H1 (cell line): ENCODE results near the gene EN2. TPM values are rescaled to one million over a fixed set of nuclear protein-coding genes. Genes with fewer than 3 reads are reported as not detected.

Experiments
- CTCF ChIA-PET: fragments of 300-600 bp; sonication (Branson Sonifier 250); formaldehyde crosslinking; loops from one replicate; lab custom pipeline; 2021; ENCODE audit not compliant: partially characterized antibody; lab: Charles Lee
- POLR2A ChIA-PET: fragments of 300-600 bp; sonication (Branson Sonifier 250); formaldehyde crosslinking; loops from one replicate; lab custom pipeline; 2021; ENCODE audit warnings: inconsistent platforms; ENCODE audit not compliant: partially characterized antibody; lab: Charles Lee
- DNase-seq, 2 experiments: peaks; one replicate each; pipeline versions ENCODE4 v3.0.0 to v3.0.0-alpha.2; 2010 to 2022; ENCODE audit warnings: low spot score in 2 of 2, low read depth in 1 of 2, mixed read lengths in 1 of 2
- FAIRE-seq: peaks from 2 replicates; lab custom pipeline; 2011; peaks lifted over from hg19 to GRCh38; lab: Jason Lieb, UNC
- H2AFZ ChIP-seq: 2 replicates; pipeline ENCODE4 v1.8.1; 2012; ENCODE audit warnings: low read length, inconsistent platforms
- H2AK5ac ChIP-seq: 2 replicates; pipeline ENCODE4 v1.6.1; 2013; ENCODE audit warnings: low read depth, low read length
- H2BK120ac ChIP-seq: replicated peaks from 2 replicates; pipeline ENCODE3; 2013; ENCODE audit warnings: low read depth, low read length, inconsistent platforms
- H2BK12ac ChIP-seq: 2 replicates; pipeline ENCODE4 v1.6.1; 2013; ENCODE audit warnings: low read depth, low read length
- H2BK15ac ChIP-seq: 2 replicates; pipeline ENCODE4 v1.6.1; 2013; ENCODE audit warnings: low read length
- H2BK20ac ChIP-seq: 2 replicates; pipeline ENCODE4 v1.6.1; 2013; ENCODE audit warnings: low read length
- H2BK5ac ChIP-seq: 2 replicates; pipeline ENCODE4 v1.6.1; 2013; ENCODE audit warnings: low read depth, low read length
- H3K14ac ChIP-seq: 2 replicates; pipeline ENCODE4 v1.6.1; 2013; ENCODE audit warnings: inconsistent platforms; ENCODE audit not compliant: insufficient read length
- H3K18ac ChIP-seq: 2 replicates; pipeline ENCODE4 v1.6.1; 2013; ENCODE audit warnings: low read length; ENCODE audit errors: extremely low read depth
- H3K23ac ChIP-seq: 2 replicates; pipeline ENCODE4 v1.6.1; 2013; ENCODE audit warnings: inconsistent platforms; ENCODE audit not compliant: insufficient read length
- H3K23me2 ChIP-seq: 2 replicates; pipeline ENCODE4 v1.6.1; 2013; ENCODE audit warnings: low read depth, low read length
- H3K27ac ChIP-seq: 2 replicates; pipeline ENCODE4 v1.6.1; 2011; ENCODE audit warnings: low read depth, low read length, inconsistent platforms
- H3K27me3 ChIP-seq, 4 experiments: replicated peaks in 1 of 4; 1 replicate in 1 of 4; 2 replicates in 3 of 4; pipeline versions ENCODE4 v1.6.1 to v1.8.1; 2011 to 2013; ENCODE audit warnings: low read length in 3 of 4, mild to moderate bottlenecking in 3 of 4, inconsistent platforms in 2 of 4, mixed read lengths in 2 of 4, moderate library complexity in 1 of 4; ENCODE audit not compliant: control insufficient read depth in 3 of 4, insufficient read depth in 3 of 4; ENCODE audit errors: extremely low read depth in 1 of 4
- H3K36me3 ChIP-seq, 4 experiments: 2 replicates each; pipeline versions ENCODE4 v1.6.1 to v1.8.1; 2011 to 2013; ENCODE audit warnings: mild to moderate bottlenecking in 4 of 4, low read length in 3 of 4, moderate library complexity in 2 of 4, control low read depth in 1 of 4, inconsistent platforms in 1 of 4; ENCODE audit not compliant: insufficient read depth in 4 of 4, control insufficient read depth in 2 of 4
- H3K4ac ChIP-seq: replicated peaks from 2 replicates; pipeline ENCODE3; 2013; ENCODE audit warnings: low read length, low read depth, mixed read lengths, inconsistent platforms; ENCODE audit not compliant: insufficient read length
- H3K4me1 ChIP-seq, 4 experiments: replicated peaks in 1 of 4; 1 replicate in 1 of 4; 2 replicates in 3 of 4; pipeline versions ENCODE4 v1.6.1 to v1.8.1; 2011 to 2013; ENCODE audit warnings: low read length in 3 of 4, inconsistent platforms in 2 of 4, mixed read lengths in 1 of 4; ENCODE audit not compliant: insufficient read depth in 4 of 4, control insufficient read depth in 3 of 4
- H3K4me2 ChIP-seq, 2 experiments: 2 replicates each; pipeline versions ENCODE4 v1.6.1 to v1.8.1; 2011 to 2013; ENCODE audit warnings: low read depth in 2 of 2, low read length in 2 of 2, control low read depth in 1 of 2, inconsistent platforms in 1 of 2, mild to moderate bottlenecking in 1 of 2; ENCODE audit not compliant: insufficient read depth in 1 of 2
- H3K4me3 ChIP-seq, 4 experiments: fragments of 200-600, 300-600 bp in 1 of 4; sonication (generic), shearing (Covaris generic), sonication (Bioruptor Twin) in 1 of 4; 2 replicates each; pipeline versions ENCODE4 v1.5.1 to v1.8.1; 2011 to 2016; ENCODE audit warnings: low read length in 4 of 4, low read depth in 3 of 4, control low read depth in 2 of 4, inconsistent platforms in 2 of 4, mild to moderate bottlenecking in 2 of 4, mixed read lengths in 1 of 4, moderate library complexity in 1 of 4; ENCODE audit not compliant: insufficient read depth in 2 of 4; ENCODE audit errors: extremely low read depth in 1 of 4
- H3K56ac ChIP-seq: replicated peaks from 2 replicates; pipeline ENCODE3; 2013; ENCODE audit warnings: low read depth, mild to moderate bottlenecking, mixed read lengths, low read length, inconsistent platforms; ENCODE audit not compliant: insufficient read length
- H3K79me1 ChIP-seq: 2 replicates; pipeline ENCODE4 v1.6.1; 2013; ENCODE audit warnings: low read depth, low read length, control low read depth
- H3K79me2 ChIP-seq, 2 experiments: 2 replicates each; pipeline versions ENCODE4 v1.6.1 to v1.8.1; 2012 to 2013; ENCODE audit warnings: low read length in 2 of 2, mild to moderate bottlenecking in 2 of 2, inconsistent platforms in 1 of 2; ENCODE audit not compliant: insufficient read depth in 2 of 2, control insufficient read depth in 1 of 2
- H3K9ac ChIP-seq, 4 experiments: replicated peaks in 1 of 4; 1 replicate in 1 of 4; 2 replicates in 3 of 4; pipeline versions ENCODE4 v1.6.1 to v1.8.1; 2011 to 2013; ENCODE audit warnings: low read depth in 3 of 4, low read length in 3 of 4, control low read depth in 2 of 4, mild to moderate bottlenecking in 2 of 4, moderate library complexity in 2 of 4, inconsistent platforms in 1 of 4; ENCODE audit errors: extremely low read depth in 1 of 4
- H3K9me3 ChIP-seq, 2 experiments: 2 replicates each; pipeline versions ENCODE4 v1.6.1 to v1.8.1; 2012 to 2013; ENCODE audit warnings: mild to moderate bottlenecking in 2 of 2, moderate library complexity in 2 of 2, control low read depth in 1 of 2, inconsistent platforms in 1 of 2, low read depth in 1 of 2, low read length in 1 of 2, mixed read lengths in 1 of 2; ENCODE audit not compliant: insufficient read depth in 2 of 2
- H4K20me1 ChIP-seq, 2 experiments: replicated peaks in 1 of 2; 2 replicates each; pipeline versions ENCODE3 to v1.8.1; 2011 to 2013; ENCODE audit warnings: inconsistent platforms in 2 of 2, low read length in 2 of 2, mild to moderate bottlenecking in 1 of 2; ENCODE audit not compliant: insufficient read depth in 2 of 2, control insufficient read depth in 1 of 2
- H4K5ac ChIP-seq: 2 replicates; pipeline ENCODE4 v1.6.1; 2013; ENCODE audit warnings: low read length, low read depth, mixed read lengths, inconsistent platforms; ENCODE audit not compliant: insufficient read length
- H4K8ac ChIP-seq: 2 replicates; pipeline ENCODE4 v1.8.0; 2013; ENCODE audit warnings: mild to moderate bottlenecking, moderate library complexity, low read length, inconsistent platforms; ENCODE audit not compliant: insufficient read depth; ENCODE audit errors: extremely low read depth
- H4K91ac ChIP-seq: replicated peaks from 2 replicates; pipeline ENCODE3; 2013; ENCODE audit warnings: low read length, mixed read lengths, inconsistent platforms; ENCODE audit not compliant: insufficient read length
- ASH2L ChIP-seq: fragments of 200-600, 300-600 bp; sonication (generic); IDR thresholded peaks from one replicate; pipeline ENCODE4 v1.7.1; 2017; ENCODE audit warnings: low read length
- ATF2 ChIP-seq: IDR thresholded peaks from 2 replicates; pipeline ENCODE4 v1.6.1; 2012; ENCODE audit warnings: low read length, inconsistent platforms
- CHD2 ChIP-seq: IDR thresholded peaks from 2 replicates; pipeline ENCODE4 v1.6.1; 2012; ENCODE audit warnings: low read length, improper control_type of control experiment
- CTCF ChIP-seq, 3 experiments: IDR thresholded peaks; 1 replicate in 2 of 3; 2 replicates in 1 of 3; pipeline versions ENCODE4 v1.5.1 to v1.6.1; 2011; ENCODE audit warnings: low read length in 3 of 3, mild to moderate bottlenecking in 3 of 3, inconsistent platforms in 2 of 3, low read depth in 1 of 3, moderate library complexity in 1 of 3; ENCODE audit not compliant: insufficient read depth in 1 of 3; ENCODE audit errors: control extremely low read depth in 1 of 3
- EZH2 ChIP-seq: fragments of 200-600 bp; sonication (generic); IDR thresholded peaks from 2 replicates; pipeline ENCODE4 v1.7.1; 2012; ENCODE audit warnings: low read depth, mild to moderate bottlenecking, moderate library complexity, low read length, inconsistent platforms; ENCODE audit not compliant: severe bottlenecking
- KDM4A ChIP-seq: IDR thresholded peaks from one replicate; pipeline ENCODE4 v1.7.1; 2012; ENCODE audit warnings: low read depth, mild to moderate bottlenecking, moderate library complexity, low read length, inconsistent platforms; ENCODE audit not compliant: severe bottlenecking
- WGBS, 2 experiments: shearing (Covaris generic) in 1 of 2; methylation state at CpG; one replicate each; pipeline versions ENCODE4 v1.1.6 to v1.1.7; 2013 to 2015; ENCODE audit warnings: low lambda C conversion rate in 2 of 2, mixed read lengths in 2 of 2, inconsistent platforms in 1 of 2, low coverage in 1 of 2, missing lambda C conversion rate in 1 of 2; ENCODE audit not compliant: insufficient replicate concordance in 2 of 2, insufficient coverage in 1 of 2, insufficient read length in 1 of 2; ENCODE audit errors: extremely low coverage in 1 of 2, missing lambda C conversion rate in 1 of 2; 5-methylcytosine and 5-hydroxymethylcytosine counted together
- polyA plus RNA-seq, 7 experiments: library from polyadenylated mRNA; depleted of rRNA in 3 of 7; stranded (reverse) in 5 of 7; unstranded in 2 of 7; fragments of >200 nt in 5 of 7; fragments of 200-250 nt in 2 of 7; gene quantifications; 1 replicate in 5 of 7; 2 replicates in 1 of 7; 4 replicates in 1 of 7; pipeline versions ENCODE4 v1.2.1 to v1.2.3, GENCODE V29; 2011 to 2013; ENCODE audit warnings: missing spikeins in 2 of 7, mixed read lengths in 2 of 7
- total RNA-seq: library from RNA; stranded (reverse); fragmentation: NEBNext Ultra II Directional; extraction: Animal tissue kit (Norgen Biotek cat#: 25700); gene quantifications from 2 replicates; pipeline ENCODE4 v1.2.1, GENCODE V29; 2021

The EN2 gene
- total and polyA plus RNA-seq, 2 of the 8 experiments (the other 6 are each of a cell fraction or from before 2014, with no cell fraction given), result not detected

DNA sequence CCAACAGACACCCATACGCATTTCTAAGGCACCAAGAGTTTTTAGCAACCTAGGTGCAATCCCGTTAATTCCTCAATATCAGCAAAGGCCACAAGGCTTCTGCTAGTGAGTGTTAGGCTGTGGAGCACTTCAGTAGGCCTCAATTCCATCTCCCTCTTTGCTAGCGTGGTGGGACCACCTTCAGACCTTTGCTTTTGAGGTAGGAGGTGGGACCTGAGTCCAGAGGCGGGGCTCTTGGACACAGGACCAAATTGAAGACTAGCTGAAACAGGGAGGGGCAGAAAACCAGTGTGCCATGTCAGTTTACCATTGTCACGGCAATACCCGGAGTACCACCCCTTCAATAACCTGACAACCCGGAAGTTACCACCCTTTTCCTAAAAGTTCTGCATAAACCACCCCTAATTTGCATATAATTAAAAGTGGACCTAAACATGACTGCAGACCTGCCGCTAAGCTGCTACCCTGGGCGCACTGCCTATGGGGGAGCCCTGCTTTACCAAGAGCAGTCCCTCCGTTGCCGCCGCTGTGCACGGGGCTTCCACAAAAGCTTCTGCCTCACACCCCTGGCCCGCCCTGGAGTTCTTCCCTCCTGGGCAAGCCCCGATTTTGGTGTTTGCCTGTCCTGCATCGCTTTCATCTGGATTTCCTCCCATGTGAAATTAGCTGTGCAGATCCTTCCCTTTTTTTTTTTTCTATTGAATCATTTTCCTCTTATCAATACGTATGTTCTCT lies 41.1 kb upstream of the EN2 start:
- no peaks in the 10 kb centered on the region; the same call in 1 of the 2 replicates for H3K23me2 ChIP-seq
- no peak overlapping the region for H3K18ac ChIP-seq
- H2BK15ac ChIP-seq, result no peak overlapping the region
- ChIA-PET CTCF (interaction anchor here (0.9 to 1.6 kb wide), 4 partner anchors 20 to 36 kb away, joined by 3 to 4 read pairs (median 3); no protein-coding TSS in a partner anchor), POLR2A (no interaction called here)
- no peaks in the 10 kb centered on the region for H3K79me1 ChIP-seq
- no peaks in the 10 kb centered on the region for H3K9me3 ChIP-seq
- H3K4ac ChIP-seq, result no peak overlapping the region
- no peak overlapping the region for H4K91ac ChIP-seq
- H3K9ac ChIP-seq, result no peak overlapping the region
- peaks cover 2 to 8% of the 10 kb centered on the region in 2 experiments for H4K20me1 ChIP-seq
- H3K56ac ChIP-seq, result no peak overlapping the region
- no peaks in the 10 kb centered on the region for H3K36me3 ChIP-seq
- H2BK20ac ChIP-seq, result no peak overlapping the region
- no peak for DNase-seq
- no peak overlapping the region for H2BK120ac ChIP-seq
- no peaks in the 10 kb centered on the region for H3K79me2 ChIP-seq
- no peak overlapping the region for H2AK5ac ChIP-seq
- no peak overlapping the region for H2BK12ac ChIP-seq
- H4K5ac ChIP-seq, result no peak overlapping the region
- no peak overlapping the region for H3K4me2 ChIP-seq
- no peaks in the 10 kb centered on the region; a peak in 1 of 7 replicates for H3K4me1 ChIP-seq
- no peak overlapping the region for H3K14ac ChIP-seq
- H2AFZ ChIP-seq, result no peak overlapping the region
- H4K8ac ChIP-seq, result no peak overlapping the region
- H3K27ac ChIP-seq, result no peak overlapping the region
- H3K23ac ChIP-seq, result no peak overlapping the region
- FAIRE-seq, result no peak
- WGBS, 2 experiments, result 88% methylated on average over 17 of the region's 17 CpGs; no CpG with 5 or more reads in 1 of the 2 experiments
- H2BK5ac ChIP-seq, result no peak overlapping the region
- H3K4me3 ChIP-seq, result no peak overlapping the region
- peaks cover 0 to 4% (median 1%) of the 10 kb centered on the region in 4 experiments; a peak in 4 of 7 replicates for H3K27me3 ChIP-seq
- TF ChIP-seq ASH2L (no peak), ATF2 (no peak), EZH2 (no peak), CTCF (IDR thresholded peaks at IDR 0.05; ENCODE audit: control extremely low read depth in 1 of 3, insufficient read depth in 1 of 3, low read depth in 1 of 3, low read length in 3 of 3) (no peak), CHD2 (no peak), KDM4A (no peak)
